UCSD-AML1 (cell line): ENCODE measurements around the gene ACBD4.
A peak's percentile ranks its signal among the peaks of the same experiment; 100 is the strongest.

Experiments used
- DNase-seq: peaks from one replicate; lab custom pipeline; 2025; ENCODE audit not compliant: unreplicated experiment; lab: John Stamatoyannopoulos, UW

ACBD4 gene

DNA sequence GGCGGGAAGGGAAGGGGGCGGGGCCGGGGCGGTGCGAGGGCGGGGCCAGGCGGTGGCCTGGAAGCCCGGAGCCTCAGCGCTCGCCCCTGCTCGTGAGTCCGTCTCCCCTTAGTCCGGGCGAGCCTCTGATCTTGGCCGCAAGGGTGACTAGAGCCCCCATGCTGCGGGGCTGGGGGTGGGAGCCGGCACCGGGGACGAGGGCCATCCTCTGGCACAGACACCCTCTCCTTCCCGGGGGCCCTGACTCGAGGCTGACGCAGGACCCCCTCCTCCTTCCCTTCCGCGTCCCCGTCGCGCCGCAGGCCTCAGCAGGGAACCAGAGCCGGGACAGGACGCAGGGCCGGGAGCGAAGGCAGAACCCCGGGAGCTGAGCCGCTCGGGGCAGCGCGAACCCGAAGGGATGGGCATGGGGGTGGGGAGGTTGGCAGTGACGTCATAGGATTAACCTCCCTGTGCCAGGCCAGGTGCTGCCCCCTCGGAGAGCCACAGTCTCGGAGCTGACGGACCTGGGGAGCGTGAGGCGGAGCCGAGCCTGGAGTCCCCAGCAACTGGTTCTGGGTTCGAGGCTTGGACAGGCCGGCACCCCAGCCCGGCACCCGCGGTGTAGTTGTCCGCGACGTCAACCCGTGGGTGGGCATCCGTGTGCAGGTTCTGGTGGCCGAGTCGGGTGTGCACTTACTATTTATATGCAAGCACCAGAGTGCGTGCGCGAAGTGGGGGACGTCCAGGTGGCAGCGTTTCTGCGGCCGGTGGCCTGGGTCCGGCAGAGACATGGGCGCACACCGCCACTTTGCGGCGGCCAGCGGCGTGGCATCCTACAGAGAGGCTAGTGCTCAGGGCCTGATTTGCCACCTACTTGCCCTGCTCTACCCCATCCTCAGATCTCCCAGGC lies 2.7 kb upstream of the ACBD4 start:
- DNase-seq = peak; percentile 76

DNA sequence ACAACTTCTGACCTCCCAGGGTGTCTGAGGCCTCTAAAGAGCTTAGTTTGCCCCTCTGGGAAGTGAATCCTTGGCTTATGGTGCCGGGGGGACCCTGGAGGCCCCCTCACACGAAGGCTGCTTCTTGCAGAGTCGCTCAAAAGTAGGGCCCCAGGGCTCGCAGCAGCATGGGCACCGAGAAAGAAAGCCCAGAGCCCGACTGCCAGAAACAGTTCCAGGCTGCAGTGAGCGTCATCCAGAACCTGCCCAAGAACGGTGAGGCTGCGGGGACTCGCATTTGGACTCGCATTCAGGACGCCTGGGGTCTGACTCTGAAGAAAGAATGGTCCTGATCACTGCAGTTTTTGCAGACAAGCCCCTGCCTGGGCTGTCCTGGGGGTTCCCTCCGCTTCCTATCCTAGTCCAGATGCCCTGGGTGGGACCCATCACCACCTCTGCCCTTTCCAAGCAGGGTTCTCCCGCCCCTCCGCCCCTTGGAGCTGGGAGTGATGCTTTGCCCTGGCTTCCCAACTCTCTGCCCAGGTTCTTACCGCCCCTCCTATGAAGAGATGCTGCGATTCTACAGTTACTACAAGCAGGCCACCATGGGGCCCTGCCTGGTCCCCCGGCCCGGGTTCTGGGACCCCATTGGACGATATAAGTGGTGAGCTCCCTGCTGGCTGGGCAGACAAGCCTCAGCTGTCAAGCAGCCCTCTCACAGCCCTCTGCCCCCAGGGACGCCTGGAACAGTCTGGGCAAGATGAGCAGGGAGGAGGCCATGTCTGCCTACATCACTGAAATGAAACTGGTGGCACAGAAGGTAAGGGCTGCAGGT lies 698 bp downstream of the ACBD4 start:
- no peak for DNase-seq

DNA sequence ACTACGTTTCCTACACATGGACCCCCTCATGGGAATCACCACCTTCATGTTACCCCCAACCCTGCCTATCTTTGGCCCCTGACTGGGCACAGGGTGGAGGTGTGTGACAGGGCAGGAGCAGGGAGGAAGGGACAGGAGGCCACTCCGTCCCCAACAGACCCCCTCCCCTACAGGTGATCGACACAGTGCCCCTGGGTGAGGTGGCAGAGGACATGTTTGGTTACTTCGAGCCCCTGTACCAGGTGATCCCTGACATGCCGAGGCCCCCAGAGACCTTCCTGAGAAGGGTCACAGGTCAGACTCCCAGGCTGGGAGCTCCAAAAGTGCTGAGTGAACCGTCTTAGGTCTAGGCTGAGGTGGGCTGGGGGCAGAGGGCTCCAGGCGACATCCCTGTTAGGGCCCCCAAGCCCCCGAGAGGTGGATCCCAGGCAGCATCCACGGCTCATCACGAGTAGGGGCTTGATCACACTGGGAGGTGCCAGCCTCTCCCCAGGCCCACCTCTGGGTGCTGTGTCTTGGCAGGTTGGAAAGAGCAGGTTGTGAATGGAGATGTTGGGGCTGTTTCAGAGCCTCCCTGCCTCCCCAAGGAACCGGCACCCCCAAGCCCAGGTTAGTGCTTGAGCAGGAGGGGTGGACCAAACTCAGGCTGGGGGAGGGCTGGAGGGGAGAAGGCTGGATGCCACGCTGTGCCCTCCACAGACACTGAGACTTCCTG lies 1.5 kb downstream of the ACBD4 start:
- no peak for DNase-seq

DNA sequence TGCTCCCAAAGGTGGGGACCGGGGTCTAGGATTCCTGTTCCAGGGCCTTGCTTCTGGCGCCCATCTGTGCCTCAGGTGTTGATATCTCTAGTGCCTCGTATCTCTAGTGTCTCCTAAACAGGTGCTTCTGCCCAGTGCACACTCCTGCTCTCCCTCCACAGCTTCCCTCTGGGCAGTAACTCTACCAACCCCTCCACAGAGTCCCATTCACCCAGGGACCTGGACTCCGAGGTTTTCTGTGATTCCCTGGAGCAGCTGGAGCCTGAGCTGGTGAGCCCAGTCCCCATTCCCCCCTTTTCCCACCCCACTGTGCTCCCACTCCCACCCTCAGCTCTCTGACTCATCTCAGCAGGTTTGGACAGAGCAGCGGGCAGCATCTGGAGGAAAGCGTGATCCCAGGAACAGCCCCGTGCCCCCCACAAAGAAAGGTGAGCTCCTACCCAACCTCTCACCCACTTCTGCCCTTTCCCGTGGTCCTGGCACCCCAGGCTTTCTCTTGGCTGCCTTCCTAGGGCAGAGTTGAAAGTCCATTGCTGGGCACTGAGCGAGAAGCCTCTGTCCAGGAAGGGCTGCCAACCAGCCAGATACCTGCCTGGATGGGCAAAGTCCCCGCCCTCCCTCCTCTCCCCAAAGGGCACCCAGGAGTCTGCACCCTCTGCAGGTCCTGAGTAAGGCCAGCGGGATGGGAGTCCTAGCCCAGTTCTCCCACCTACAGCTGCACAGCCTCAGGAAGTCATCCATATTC lies 2.2 kb downstream of the ACBD4 start:
- no peak for DNase-seq

DNA sequence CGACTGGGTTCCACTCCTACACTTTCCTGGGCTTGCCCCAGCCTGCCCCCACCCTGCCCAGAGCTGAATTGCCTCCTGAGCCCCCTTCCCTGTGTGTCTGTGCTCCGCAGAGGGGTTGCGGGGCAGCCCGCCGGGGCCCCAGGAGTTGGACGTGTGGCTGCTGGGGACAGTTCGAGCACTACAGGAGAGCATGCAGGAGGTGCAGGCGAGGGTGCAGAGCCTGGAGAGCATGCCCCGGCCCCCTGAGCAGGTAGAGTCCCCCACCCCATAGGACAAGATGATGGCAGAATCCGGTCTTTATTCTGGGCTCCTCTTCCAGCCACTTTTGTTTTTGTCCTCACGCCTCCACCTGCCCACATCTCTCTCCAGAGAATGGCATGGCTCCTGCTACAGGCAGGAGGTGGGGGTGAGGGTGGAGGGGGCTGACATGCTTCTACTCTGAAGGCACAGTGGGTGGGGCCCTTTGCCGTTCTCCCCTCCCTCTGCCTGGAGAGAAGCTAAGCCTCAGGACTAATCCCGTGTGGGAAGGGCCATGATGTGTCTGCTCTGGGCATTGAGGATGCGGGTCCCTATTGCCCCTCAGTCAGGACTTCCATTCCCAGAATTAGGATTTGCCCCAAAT lies 3.5 kb downstream of the ACBD4 start:
- DNase-seq = no peak

DNA sequence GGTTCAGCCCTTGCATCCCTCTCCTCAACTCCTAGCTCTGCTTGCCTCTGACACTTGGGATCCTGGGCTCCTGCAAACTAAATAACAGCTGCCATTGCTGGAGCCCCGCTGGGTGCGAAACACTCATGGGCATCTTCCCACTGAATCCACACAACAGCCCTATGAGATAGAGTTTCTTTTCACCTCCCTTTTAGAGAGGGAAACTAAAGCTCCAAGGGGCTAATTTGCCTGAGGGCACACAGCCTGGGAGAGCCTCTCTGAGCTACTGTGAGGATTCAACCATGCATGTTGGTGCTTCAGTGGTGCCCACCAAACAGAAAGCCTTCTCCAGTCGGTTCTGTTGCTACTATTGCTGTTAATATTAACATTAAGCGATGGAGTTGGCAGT lies 4.0 kb downstream of the ACBD4 start:
- no peak for DNase-seq

DNA sequence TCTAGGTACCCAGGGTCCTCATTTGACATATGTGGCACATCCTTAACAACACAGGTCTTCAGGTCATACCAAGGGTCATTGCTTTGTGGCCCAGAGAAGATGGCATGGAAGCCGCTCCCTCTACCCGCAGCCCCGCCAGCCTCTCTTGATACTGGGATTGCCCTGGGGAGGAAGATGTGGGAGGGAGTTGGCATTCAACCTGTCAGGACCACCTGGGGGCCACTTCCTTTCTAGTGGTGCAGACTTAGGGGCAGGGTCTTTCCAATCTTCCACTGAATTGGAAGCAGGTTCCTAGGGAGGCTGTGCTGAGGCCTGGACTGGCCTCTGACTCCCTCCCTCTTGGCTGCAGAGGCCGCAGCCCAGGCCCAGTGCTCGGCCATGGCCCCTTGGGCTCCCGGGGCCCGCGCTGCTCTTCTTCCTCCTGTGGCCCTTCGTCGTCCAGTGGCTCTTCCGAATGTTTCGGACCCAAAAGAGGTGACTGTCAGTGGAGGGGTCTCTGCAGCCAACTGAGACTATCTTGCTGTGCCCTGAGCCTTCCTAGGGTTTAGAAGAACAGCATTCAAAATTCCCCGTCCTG lies 7.7 kb downstream of the ACBD4 start:
- no peak for DNase-seq

DNA sequence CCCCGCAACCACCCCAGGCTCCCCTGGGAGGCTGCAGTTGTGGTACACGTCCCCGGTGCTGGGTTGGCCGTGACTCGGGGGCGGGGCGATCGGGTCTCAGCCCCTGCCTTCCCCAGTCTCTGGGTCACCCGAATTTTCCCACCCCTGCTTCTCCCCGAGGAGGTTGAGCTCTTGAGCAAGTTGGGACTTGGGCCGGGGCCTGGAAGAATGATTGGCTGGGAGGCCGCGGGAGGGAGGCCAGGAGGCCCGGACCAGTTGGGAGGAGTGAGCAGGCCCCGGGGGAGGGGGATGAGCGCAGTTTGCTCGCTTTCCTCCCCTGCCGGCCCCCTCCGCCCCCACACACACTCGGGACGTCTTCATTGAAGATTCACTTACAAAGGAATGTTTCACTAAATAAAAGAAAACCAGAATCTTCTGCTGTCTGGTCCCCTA lies 8.3 kb downstream of the ACBD4 start:
- DNase-seq = no peak

DNA sequence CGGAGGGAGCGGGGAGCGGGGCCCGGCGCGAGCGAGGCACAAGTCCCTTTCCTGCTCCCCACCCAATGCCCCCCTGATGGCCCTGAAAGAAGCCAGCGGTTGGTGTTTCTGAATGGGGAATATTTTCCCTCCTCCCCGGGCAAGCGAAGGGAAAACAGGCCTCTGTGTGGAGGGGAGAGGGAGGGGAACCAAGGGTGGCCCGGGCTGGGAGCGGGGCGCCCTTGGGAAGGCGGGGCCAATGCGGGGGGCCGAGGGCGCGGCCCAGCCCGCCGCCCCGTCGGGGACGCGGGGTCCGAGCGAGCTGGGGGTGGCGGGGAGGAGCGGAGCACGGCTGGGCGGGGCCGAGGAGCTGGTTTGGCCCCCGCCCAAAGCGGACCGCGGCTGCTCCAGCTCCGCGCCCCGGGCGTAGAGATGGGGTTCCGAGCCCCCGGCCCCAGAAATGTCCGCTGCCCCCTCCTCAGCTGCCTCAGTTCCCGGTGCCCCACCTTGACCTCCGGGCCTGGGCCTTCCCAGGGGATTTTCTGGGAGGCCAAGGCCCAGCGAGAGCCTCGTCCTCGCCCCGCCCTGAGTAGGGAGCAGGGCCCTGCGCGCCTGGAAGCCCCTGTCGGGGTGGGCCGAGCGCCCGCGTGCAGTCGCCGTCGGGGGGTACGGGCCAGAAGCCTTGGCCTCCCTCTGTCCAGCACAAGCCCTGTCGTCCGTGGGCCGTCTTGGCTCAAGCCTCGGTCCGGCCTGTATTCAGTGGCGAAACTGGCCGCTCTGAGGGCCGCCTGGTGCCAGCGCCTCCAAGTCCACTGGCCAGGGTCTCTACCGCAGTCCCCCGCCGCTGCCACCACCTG lies 8.9 kb downstream of the ACBD4 start:
- no peak for DNase-seq

DNA sequence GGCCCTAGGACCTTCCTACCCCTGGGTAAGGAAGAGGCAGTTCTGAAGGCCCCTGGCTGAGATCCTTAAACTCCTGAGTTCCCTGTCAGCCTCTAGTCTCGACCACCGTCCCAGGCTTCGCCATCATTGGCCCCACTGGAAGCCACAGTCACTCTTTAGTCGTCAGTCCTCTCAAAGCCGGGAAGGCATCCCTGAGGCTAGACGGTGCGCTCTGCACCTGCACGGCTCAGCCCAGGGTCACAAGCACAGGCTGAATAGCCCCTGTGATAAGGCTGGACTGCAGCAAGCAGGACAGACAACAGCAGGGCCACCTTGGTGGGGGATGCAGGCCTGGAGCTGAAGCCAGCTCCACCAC lies 9.5 kb downstream of the ACBD4 start:
- DNase-seq = no peak

DNA sequence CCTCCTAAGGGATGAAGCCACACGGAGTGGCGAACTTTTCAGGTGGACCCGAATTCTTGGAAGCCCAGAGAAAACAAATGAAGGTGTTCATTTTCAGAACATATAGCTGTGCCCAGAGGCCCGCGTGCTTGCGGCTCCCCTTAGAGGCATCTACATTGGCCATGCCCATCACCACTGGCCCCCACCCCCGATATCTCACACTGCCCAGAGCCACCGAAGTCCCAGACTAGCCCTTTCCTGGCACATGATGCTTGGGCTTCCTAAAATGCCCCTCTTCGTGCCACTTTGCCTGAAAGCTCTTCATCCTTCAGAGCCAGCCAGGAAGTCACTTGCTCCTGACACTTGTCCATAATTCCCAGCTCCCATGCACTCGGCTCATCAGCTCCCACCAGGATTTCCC lies 10.7 kb downstream of the ACBD4 start:
- no peak for DNase-seq

DNA sequence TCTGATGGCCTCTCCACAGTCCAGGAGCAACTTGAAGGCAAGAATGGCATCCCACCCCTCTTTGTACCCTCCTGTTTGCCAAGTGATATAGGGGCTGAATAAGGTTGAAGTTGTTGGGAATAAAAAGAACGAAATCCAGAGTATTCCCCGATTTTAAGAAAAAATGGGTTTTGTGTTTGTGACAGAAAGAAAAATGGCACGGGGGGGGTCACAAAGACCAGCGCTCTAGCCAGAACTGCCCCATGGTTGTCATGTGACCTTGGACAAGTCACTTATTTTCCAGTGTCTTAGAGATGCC lies 11.1 kb downstream of the ACBD4 start:
- DNase-seq = no peak

DNA sequence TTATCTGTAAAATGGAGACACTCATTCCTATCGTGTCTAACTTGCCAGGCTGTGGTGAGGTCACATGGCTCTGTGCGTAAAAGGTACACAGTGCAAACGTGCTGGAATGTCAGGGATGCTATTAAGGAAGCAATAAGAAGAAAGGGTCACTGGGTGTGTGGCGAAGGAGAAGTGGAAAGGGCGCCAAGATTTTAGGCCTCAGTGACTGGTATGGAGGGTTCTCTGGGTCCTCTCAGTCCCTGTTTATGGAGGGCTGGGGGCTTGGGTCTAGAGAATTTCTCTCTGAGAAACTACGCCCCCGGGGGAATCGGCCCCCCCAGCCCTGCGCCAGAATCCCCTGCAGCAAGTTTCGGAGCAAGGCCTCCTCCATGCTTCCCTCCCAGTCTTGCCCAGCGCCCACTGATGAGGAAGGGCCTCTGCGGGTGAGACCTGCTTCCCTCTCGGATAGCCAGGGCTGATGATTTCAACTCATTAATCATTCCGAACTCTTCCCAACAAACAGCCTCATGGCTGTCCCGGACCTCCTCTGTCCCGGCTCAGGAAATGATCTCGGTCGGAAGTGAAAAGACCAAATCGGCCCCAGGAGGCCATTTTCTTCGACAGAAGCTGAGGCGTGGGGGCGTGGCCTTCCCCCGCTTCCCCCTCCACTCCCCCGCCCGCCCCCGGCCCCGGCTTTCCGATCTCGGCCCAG lies 11.5 kb downstream of the ACBD4 start:
- peak; percentile 94 for DNase-seq

DNA sequence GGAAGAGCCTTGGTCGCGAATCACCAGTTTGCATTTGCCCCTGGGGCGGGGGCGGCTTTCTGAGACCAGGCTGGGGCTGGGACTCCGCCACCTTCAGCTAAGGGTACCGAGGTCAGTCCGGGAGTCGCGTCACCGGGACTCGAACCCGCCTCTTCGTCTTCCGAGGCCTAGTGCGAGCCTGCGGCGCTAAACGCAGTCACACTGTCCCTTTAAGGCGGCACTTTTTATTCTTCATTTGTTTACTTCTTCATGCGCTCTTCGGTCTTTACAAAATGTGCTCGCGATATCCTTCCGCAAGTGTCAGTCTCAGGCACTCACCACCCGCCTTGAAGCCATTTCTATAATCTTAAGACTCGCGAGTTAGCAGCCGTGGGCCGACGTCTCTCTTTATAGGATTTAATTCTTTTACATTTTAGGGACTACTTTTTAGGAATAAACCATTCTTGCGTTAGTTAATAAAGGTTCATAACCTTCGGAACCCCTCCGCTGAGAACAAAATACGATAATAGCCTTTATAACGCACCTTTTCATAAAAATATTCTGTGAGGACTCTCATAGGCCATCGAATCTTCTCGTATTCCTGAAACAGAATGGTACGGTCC lies 12.2 kb downstream of the ACBD4 start:
- DNase-seq = peak; percentile 94

DNA sequence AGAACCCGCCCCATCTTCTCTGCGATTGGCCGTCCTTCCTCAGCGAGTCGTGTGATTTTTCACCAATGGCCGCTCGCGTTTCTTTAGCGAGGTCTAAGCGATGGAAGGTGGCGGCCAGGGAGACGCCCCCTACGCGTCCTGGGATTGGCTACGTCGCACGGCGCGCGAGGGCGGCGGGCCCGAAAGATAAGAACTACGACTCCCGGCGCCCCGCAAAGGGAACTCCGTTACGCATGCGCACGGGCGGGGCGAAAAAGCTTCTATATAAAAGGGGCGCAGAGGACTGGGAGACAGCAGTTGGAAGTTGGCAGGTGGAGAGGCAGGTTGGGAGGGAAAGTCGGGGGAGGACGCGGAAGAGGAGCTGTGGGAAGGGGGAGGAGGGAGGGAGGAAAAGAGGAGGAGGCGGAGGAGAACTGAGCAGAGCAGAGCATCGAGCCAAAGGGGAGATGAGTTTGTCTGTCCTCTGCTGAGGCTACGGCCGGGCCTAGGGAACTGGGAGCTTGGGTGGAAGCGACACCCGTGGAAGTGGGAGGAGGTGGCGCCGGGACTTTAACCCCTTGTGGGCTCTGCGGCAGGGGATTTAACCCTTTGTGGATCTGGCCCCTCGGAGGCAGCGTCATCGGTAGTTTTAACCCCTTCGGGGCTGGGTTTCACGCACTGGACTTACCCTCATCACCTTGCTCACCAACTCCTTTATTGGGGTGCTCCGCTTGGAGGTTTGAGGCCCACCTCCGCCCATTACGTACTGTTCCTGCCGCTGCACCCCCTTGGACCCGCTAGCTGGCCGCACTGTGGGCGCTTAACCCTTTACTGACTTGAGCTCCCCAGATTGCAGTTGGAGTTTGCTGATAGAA lies 12.9 kb downstream of the ACBD4 start, which contains the start of gene HEXIM1:
Gene HEXIM1, plus strand, starts transcription at position 293 of the 854 bp plus-strand sequence. CDS start 716 bp downstream, outside the sequence.
- peak; percentile 100 for DNase-seq

DNA sequence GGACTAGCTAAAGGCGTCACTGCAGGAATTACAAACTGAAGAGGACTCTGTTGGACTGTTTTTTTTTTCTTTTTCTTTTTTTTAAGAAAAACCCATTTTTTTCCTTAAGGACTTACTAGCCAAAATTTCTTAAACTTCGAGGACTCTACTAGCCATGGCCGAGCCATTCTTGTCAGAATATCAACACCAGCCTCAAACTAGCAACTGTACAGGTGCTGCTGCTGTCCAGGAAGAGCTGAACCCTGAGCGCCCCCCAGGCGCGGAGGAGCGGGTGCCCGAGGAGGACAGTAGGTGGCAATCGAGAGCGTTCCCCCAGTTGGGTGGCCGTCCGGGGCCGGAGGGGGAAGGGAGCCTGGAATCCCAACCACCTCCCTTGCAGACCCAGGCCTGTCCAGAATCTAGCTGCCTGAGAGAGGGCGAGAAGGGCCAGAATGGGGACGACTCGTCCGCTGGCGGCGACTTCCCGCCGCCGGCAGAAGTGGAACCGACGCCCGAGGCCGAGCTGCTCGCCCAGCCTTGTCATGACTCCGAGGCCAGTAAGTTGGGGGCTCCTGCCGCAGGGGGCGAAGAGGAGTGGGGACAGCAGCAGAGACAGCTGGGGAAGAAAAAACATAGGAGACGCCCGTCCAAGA lies 13.7 kb downstream of the ACBD4 start:
- DNase-seq = peak; percentile 86
